HL-60/S4 treated with phorbol 12-myristate 13-acetate at 8.2 ng/mL for 4 days and 3 days (cell line): ENCODE measurements around the gene SLC51B.

Source experiments
- in situ Hi-C: fragments of 300-500 bp; cut with MboI; formaldehyde crosslinking; loops from 2 replicates; pipeline ENCODE4 v1.15.0; 2022; ENCODE audit warnings: low sequenced_read_pairs

SLC51B gene

DNA sequence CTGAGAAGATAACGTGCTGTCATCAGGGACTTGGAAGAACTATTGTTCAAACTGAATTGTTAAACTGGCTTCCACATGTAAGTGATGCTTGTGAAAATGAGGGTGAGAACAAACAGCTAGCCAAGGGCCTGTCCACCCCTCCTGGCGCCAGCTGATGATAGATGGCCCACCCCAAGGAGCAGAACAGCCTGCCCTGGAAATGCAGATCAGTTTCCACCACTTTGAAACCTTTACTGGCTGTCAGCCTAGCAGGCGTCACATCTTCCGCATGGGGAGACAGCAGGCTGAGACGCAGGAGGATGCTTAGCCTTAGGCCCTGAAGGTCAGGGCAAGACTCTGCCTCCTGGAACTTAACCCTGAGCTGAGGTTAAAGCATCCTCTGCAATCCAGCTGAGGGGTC, 6.4 kb upstream of the SLC51B start:
- in situ Hi-C loops: loop anchor here (25.0 kb wide), 1 partner anchor 248 kb away; the partner anchor contains the start of genes PARP16 and RNU5A-1

DNA sequence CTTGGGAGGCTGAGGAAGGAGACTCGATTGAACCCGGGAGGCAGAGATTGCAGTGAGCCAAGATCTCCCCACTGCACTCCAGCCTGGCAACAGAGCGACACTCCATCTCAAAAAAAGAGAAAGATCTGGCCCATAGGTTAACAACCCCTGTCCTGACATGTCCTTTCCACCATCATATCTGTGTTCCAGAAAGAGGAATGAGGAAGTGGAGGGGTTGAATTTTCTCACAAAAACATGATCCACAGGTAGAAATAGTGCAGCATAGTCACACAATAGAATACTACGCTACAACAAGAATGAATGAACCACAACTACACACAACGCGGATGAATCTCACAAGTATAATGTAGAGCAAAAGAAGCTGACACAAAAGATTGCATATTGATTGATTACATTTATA, 4.7 kb upstream of the SLC51B start:
- in situ Hi-C loops: loop anchor here (25.0 kb wide), 1 partner anchor 247 kb away; the partner anchor contains the start of genes PARP16 and RNU5A-1

DNA sequence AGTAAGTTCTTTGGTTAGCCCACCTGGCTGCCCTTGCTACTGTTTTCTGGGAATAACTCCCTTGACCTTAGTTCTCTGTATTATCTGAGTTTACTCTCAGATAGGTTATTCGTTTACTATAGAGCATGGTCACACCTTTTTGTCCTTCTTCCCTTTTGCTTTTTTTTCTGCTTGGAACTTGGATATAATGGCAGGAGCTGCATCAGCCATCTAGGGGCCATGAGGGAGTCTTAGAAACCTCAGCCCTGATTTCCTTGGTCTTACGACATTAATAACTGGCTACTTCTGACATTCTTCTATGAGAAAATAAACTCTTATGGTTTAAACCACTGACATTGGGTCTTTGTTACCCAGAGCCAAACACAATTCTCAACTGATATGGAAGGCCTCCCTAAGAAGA, 3.4 kb upstream of the SLC51B start:
- in situ Hi-C loops: loop anchor here (25.0 kb wide), 1 partner anchor 246 kb away; the partner anchor contains the start of genes PARP16 and RNU5A-1

DNA sequence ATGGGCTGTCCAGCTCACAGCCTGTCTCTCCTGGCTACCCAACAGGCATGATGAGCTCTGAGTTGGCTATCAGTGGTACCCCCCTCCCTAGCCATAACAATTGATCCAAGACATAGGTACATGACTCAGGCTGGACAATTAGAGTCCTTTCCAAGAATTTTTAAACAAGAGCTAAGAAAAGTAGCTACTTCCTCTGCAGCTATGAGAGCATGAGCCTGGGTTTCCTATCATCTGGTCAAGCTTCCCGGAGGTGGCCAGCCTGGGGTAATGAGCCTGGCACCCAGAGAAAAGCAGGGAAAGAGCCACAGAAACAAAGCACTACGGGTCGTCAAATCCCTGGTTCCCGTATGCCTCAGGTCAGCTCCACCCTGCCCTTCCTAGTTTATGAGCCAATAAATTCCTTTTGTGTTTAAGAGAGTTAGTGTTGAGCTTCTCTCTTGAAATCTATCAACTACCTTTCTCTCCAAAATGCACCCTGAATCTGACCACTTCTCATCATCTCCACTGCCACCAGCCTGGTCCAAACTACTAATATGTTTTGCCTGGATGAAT, 2.3 kb upstream of the SLC51B start:
- in situ Hi-C loops: loop anchor here (25.0 kb wide), 1 partner anchor 244 kb away; the partner anchor contains the start of genes PARP16 and RNU5A-1

DNA sequence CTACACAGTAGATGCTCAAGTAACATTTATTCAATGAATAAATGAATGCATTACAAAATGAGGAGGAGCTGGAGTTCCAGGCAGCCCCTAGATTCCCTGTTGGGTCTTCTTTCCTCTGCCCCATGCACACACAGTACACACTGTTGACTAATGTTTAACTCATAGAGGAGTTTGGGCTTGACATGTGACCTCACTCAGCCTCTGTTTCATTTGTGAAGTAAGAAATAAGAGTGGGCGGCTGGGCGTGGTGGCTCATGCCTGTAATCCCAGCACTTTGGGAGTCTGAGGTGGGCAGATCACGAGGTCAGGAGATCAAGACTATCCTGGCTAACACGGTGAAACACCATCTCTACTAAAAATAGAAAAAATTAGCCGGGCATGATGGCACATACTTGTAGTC, 969 bp upstream of the SLC51B start:
- in situ Hi-C loops: loop anchor here (25.0 kb wide), 1 partner anchor 243 kb away; the partner anchor contains the start of genes PARP16 and RNU5A-1

DNA sequence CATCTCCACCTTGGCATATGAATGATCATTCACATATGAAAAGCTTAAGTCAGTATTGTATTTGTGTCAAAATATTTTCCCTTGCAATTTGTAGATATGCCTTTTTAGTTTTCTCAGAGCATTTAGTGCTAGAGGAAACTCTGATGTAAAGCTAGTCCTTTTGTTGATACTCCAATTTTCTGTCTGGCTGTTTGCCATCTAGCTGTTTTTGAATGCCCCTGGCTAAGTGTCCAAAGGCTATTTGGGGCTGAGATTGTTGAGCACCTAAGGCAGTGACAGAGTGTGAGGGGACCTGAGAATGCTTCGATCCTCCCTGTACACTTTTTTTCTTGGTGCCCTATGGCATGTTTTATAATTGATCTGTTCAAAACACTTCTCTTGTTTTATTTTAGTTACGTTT, 3.1 kb downstream of the SLC51B start:
- in situ Hi-C loops: loop anchor here (25.0 kb wide), 1 partner anchor 239 kb away; the partner anchor contains the start of genes PARP16 and RNU5A-1

DNA sequence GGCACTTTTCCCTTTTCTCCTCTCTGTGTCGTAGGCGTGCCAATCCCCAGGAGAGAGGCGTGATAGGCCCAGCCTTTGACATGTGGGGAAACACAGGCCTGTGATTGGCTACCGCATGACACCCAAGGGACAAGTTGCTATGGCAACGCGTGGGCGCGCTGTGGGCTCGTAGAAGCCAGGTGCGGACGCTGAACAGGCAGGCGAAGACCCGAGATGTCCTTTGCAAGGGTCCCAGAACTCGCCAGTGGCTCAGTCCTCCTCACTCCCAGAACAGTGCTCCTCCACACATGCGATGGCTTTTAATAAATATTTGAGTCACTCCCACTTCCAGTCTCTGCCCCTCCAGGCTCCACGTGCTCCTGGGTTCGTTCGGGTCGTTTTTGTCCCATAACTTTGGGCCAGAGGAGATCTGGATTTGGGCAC, 4.2 kb downstream of the SLC51B start:
- in situ Hi-C loops: loop anchor here (25.0 kb wide), 1 partner anchor 238 kb away; the partner anchor contains the start of genes PARP16 and RNU5A-1

DNA sequence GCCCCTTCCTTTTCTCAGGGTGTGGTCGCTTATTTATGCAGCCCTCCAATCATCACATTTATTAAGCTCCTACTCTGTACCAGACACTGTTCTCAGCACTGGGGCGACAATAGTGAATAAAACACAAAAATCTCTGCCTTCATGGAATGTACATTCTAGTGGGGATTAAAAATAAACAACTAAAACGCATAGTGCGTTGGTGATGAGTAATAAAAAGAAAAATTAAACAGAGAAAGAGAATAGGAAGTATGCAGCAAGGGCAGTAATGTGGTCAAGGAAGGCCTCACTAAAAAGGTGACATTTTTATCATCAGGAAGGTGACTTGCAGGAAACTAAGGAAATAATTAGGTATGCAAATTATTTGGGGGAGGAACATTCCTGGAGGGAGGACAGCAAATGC, 5.1 kb downstream of the SLC51B start:
- in situ Hi-C loops: no loop called here

DNA sequence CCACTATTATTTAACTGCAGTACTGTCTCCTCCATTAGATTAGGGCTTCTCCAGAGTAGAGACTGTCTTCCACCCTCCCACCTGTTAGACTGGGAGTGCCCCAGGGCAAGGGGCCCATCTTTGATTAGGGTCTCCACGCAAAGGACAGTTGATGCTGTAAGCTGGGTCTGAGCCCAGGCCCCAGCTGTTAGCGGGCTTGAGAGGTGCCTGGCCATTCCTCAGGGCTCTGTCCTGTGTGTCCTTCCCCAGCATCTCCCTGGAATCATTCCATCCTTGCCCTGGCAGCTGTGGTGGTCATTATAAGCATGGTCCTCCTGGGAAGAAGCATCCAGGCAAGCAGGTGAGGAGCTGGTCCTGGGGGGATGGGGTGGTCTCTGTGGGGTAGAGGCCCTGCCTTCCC, 6.1 kb downstream of the SLC51B start:
- in situ Hi-C loops: no loop called here

DNA sequence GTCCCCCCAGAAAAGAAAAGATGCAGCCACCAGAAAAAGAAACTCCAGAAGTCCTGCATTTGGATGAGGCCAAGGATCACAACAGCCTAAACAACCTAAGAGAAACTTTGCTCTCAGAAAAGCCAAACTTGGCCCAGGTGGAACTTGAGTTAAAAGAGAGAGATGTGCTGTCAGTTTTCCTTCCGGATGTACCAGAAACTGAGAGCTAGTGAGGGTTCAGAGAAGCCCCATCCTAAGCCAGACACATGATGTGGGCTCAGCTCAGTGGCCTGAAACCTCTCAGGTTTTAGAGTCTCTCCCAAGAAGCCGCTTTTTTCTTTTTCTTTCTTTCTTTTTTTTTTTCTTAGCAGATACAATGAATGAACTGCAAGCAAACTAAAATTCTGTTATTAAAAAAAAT, 7.8 kb downstream of the SLC51B start:
- in situ Hi-C loops: no loop called here

DNA sequence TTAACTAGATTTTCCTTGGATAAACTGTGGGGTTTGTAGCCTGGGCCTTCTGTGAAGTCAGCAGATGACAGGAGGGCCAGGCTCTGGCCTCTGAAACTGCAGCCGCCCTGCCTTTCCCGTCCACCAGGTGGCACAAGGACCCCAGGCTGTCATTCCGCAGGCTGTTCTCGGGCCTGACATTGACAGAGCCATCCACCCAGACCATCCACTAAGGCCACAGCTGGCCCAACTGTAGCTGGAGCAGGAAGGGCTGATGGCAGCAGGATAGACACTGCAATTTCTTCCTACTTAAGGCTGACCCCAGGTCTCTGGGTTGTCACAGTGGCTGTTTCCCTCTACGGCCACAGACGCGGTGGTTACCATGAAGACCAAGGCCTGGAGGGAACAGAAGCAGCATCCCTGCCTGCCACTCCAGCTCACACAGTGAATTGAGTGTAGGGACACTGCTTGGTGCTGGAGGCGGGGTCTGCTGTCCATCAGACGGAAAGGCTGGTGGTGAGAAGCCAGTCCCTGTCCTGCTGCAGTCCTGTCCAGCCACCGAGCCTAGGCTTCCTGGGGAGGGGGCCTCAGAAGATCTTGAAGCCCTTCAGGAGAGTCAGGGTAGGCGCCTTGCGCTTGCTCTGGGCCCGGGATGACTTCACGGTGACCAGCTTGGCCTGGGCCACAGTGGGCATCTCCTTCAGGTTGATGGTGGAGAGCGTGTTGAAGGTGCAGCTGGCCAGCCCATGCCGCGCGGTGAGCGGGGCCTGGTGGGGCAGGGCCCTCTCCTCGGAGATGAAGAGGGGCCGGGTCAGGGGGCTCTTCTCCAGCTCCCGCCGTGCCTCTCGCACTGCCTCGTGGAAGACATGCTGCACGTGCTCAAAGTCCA, 9.4 kb downstream of the SLC51B start:
- in situ Hi-C loops: no loop called here

DNA sequence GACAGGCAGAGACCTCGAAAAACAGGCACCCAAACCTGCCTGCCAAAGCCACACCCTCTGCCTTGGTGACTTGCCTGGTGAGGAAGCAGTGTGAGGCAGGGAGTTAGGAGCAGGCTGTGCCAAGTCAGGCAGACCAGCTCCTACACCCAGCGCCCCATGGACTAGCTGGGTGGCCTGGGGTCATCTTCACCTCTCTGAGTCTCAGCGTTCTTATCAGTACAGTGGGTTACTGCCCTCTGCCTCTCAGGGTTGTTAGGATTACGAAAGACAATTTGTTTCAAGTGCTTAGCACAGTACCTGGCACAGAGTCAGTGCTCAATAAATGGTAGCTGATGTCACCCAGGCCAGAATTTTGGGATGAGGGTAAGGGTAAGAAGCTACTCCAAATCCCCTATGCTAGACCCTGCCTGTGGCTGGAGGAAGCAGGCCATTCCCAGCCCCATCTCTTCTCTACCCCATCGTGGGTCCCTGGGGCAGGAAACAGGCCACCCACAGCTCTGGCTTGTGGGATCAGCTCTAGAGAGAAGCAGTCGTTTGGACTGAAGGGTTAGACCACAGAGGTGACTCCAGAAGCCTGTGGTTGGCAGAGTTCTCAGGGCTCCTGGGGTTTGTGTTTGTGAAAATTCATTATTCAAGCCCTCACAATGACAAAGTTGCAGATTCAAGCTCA, 10.1 kb downstream of the SLC51B start:
- in situ Hi-C loops: no loop called here

DNA sequence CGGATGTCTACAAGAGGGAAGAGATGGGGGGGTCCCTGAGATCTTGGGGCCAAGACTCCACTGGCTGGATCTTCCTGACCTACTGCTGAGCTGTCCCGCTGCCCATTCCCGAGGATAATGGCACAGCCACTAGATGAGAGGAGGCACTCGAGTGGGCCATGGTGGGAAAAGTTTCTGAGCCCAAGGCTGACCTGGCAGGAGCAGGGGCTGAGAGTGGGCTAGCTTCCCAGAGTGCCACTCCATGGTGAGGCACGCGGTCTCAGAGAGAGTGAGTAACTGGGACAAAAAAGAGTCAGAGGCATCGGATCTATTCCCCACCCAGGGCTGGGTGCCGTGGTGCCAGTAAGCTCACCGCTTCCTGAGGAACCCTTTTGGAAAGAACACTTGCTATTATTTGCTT, 10.9 kb downstream of the SLC51B start:
- in situ Hi-C loops: no loop called here

DNA sequence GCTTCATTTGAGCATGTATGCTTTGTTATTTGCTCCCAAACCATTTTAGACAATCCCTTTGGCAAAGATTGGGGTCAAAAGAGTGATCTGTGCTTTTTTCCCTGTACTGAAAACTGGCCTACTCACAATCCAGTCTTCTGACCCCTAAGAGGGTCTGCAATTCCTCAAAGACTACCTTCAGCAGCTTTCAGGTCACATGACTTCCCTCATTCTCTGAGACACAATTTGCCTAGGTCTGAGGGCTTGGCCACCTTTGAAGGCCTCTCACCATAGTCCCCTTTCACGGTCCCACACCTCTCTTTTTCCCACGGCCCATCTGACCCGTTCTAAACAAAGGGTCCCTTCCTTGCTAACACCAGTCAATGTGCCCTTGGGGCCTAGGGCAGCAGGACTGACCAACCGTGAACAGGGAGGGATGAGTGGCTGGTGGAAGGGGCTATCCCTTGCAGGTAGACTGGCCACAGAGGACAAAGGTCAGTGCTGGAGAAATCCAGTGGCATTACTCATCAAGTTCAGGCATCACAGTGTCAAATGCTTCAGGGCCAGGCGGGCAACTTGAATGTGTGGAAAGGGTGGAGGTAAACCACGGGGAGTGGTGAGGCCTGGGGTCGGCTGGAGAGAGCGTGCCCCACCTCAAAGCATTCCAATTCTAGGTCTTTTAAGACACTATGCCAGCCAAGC, 11.8 kb downstream of the SLC51B start:
- in situ Hi-C loops: no loop called here

DNA sequence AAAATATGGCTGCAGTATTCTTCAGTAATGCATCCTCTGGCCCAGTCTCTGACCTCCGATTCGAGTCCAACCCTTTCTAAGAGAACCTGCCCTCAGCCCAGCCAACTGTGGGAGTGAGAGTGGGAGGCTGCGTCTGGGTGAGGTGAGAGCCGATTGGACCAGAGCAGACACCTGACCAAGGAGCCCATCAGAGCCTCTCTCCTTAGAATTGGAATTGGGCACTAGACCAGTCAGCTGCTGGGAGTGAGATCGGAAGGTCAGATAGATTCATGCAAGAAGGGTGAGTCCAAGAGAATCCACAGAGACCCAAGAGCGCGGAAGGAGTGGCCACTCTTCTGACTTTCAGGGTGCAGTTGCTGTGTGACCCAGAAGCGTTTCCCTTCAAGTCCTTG, 12.4 kb downstream of the SLC51B start:
- in situ Hi-C loops: no loop called here

DNA sequence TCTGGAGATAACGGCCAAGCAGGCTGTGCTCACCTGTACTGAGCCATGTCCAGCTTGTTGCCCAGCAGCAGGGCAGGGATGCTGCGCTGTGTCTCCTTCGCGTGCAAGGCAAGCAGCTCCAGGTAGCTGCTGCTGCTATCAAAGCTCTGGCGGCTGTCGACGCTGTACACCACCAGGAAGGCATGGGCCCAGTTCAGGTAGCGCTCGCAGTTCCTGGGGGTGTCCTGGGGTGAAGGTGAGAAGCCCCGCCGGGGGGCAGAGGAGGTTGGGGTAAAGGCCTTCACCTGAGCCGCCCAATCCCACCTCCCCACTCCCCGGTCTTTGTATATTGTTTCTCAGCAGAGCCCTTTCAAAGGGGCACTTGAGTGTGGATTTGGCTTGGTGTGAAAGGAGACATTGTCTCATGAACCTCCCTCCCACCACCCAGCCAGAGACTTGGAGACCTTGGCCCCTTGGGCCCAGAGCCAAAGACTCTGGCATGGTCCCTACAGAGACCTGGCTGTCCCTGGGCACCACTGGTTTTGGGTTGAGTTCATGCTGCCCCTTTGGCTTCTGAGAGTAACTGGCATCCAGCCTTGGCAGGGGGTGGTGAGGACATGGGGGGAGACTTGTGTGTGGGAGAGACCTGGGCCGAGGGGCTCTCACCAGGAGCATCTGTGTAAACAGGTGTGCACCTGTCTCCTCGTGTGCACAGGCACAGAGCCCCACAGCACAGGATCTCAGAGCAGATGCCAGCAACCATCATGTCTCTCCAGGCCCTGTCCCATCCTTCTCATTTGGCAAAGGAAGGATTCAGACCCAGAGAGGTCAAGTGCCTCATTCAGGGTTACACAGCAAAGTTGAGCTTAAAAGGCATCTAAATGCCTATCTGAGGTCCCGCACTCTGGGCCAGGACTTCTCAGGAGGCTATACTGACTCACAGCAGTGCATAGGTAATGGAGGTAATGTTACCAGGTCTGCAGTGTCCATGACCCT, 13.5 kb downstream of the SLC51B start:
- in situ Hi-C loops: no loop called here

DNA sequence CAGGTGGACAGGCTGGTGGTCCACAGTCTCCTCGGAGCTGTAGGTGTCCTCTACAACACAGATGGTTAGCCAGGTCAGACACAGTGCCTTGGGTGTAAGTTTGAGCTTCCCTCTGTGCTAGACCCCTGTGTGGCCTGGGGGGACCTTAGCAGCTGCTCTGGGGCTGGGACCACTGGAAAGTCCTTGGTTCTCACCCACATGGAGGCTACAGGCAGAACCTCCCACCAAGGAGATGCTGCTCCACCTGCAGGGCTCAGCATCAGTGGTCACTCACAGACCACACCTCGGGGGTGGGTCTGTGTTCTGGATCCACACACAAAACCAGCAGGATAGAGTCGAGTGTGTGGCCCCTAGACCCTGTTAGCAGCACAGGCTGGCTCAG, 14.2 kb downstream of the SLC51B start:
- in situ Hi-C loops: no loop called here

DNA sequence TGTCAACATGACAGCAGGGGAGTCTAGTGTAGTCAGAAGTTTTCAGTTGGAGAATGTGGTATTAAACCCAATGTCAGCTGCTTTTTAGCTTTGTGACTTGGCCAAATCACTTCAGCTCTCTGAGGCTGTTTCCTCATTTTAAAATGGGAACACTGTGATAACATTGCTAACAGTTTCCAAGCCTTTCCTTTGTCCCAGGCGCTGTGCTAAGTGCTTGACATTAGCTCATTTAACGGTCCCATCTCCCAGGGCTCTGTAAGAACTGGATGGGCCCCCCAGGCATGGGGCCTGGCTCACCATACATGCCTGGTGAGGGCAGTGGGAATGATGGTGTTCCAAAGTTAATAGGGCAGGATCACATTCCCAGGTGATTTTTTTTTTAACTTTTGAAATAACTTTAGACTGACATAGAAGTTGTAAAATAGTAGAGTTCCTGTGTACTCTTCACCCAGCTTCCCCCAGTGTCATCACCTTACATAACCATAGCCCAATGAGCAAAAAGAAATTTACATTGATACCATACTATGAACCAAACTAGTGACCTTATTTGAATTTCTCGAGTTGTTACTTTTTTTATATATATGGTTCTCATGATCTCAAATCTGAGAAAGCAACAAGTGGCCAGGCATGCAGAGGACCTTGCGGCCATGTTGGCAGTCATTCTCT, 14.9 kb downstream of the SLC51B start:
- in situ Hi-C loops: no loop called here
